Endodermal cell (in vitro differentiated cells): ENCODE results near the gene RNFT2. TPM values are rescaled to one million over a fixed set of nuclear protein-coding genes. Genes with fewer than 3 reads are reported as not detected.

Experiments used
- DNase-seq: peaks from one replicate; pipeline ENCODE4 v3.0.0-alpha.2; 2017
- H3K27ac ChIP-seq: 2 replicates; pipeline ENCODE4 v1.5.1; 2013; ENCODE audit warnings: mild to moderate bottlenecking, low read depth, low read length, moderate library complexity
- H3K27me3 ChIP-seq: 2 replicates; pipeline ENCODE4 v1.6.1; 2013; ENCODE audit warnings: mild to moderate bottlenecking, low read length, moderate library complexity; ENCODE audit not compliant: insufficient read depth, control insufficient read depth, poor library complexity, severe bottlenecking
- H3K36me3 ChIP-seq: 2 replicates; pipeline ENCODE4 v1.7.0; 2013; ENCODE audit warnings: mild to moderate bottlenecking, low read length, moderate library complexity; ENCODE audit not compliant: control insufficient read depth, insufficient read depth
- H3K4me1 ChIP-seq: one replicate; pipeline ENCODE4 v1.7.0; 2013; ENCODE audit warnings: low read length; ENCODE audit not compliant: control insufficient read depth, insufficient read depth
- H3K4me3 ChIP-seq: 2 replicates; pipeline ENCODE4 v1.5.1; 2013; ENCODE audit warnings: mild to moderate bottlenecking, low read length, moderate library complexity
- H3K9ac ChIP-seq: 2 replicates; pipeline ENCODE4 v1.6.1; 2013; ENCODE audit warnings: mild to moderate bottlenecking, low read length, moderate library complexity; ENCODE audit not compliant: poor library complexity, severe bottlenecking; ENCODE audit errors: extremely low read depth
- H3K9me3 ChIP-seq: 2 replicates; pipeline ENCODE4 v1.6.1; 2013; ENCODE audit warnings: mild to moderate bottlenecking, low read length, moderate library complexity; ENCODE audit not compliant: control insufficient read depth
- H3K27ac Mint-ChIP-seq: 2 replicates; pipeline ENCODE4 v1.8.0; 2020; ENCODE audit warnings: mixed read lengths
- H3K27me3 Mint-ChIP-seq: 2 replicates; pipeline ENCODE4 v1.8.0; 2021; ENCODE audit warnings: mild to moderate bottlenecking, mixed read lengths; ENCODE audit not compliant: insufficient read depth
- H3K36me3 Mint-ChIP-seq: 2 replicates; pipeline ENCODE4 v1.8.0; 2020; ENCODE audit warnings: low read depth, mixed read lengths
- H3K4me1 Mint-ChIP-seq: 2 replicates; pipeline ENCODE4 v1.8.0; 2020; ENCODE audit warnings: mixed read lengths
- H3K4me3 Mint-ChIP-seq: 2 replicates; pipeline ENCODE4 v1.8.0; 2020; ENCODE audit warnings: mild to moderate bottlenecking, moderate library complexity, mixed read lengths
- H3K9me3 Mint-ChIP-seq: 2 replicates; pipeline ENCODE4 v1.8.0; 2020; ENCODE audit warnings: mild to moderate bottlenecking, mixed read lengths
- WGBS, 2 experiments: methylation state at CpG; one replicate each; pipeline versions ENCODE4 v1.1.5 to v1.1.7; 2013; ENCODE audit warnings: missing lambda C conversion rate in 2 of 2, mixed read lengths in 1 of 2; ENCODE audit not compliant: insufficient coverage in 1 of 2, insufficient read length in 1 of 2; 5-methylcytosine and 5-hydroxymethylcytosine counted together
- total RNA-seq, 2 donors: library from RNA; stranded (reverse); fragmentation: NEBNext Ultra II Directional in 1 of 2; extraction: Animal tissue kit (Norgen Biotek cat#: 25700) in 1 of 2; gene quantifications; 2 replicates in 1 of 2; 3 replicates in 1 of 2; pipeline ENCODE4 v1.2.1, GENCODE V29; 2021
- TF ChIP-seq, protein P1 (sequence below): fragments of 200-600 bp; sonication (generic); conservative IDR thresholded peaks from 2 replicates; pipeline ENCODE4 v1.5.0; 2021; ENCODE audit warnings: antibody characterized with exemption, mild to moderate bottlenecking

The RNFT2 gene
- total RNA-seq, 2 donors from 2014 or later: 28.0 to 51.2 TPM

GRCh38 chr12:116849216-116849615 lies 111.1 kb downstream of the RNFT2 start:
- WGBS, 2 experiments: 97% methylated on average over 22 to 23 of the region's 23 CpGs
- TF ChIP-seq, protein P1, sequence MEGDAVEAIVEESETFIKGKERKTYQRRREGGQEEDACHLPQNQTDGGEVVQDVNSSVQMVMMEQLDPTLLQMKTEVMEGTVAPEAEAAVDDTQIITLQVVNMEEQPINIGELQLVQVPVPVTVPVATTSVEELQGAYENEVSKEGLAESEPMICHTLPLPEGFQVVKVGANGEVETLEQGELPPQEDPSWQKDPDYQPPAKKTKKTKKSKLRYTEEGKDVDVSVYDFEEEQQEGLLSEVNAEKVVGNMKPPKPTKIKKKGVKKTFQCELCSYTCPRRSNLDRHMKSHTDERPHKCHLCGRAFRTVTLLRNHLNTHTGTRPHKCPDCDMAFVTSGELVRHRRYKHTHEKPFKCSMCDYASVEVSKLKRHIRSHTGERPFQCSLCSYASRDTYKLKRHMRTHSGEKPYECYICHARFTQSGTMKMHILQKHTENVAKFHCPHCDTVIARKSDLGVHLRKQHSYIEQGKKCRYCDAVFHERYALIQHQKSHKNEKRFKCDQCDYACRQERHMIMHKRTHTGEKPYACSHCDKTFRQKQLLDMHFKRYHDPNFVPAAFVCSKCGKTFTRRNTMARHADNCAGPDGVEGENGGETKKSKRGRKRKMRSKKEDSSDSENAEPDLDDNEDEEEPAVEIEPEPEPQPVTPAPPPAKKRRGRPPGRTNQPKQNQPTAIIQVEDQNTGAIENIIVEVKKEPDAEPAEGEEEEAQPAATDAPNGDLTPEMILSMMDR: no peak
- H3K27me3 Mint-ChIP-seq: no peaks in the 10 kb centered on the region
- H3K27me3 ChIP-seq: no peaks in the 10 kb centered on the region
- H3K27ac ChIP-seq: no peak overlapping the region
- no peaks in the 10 kb centered on the region for H3K4me1 ChIP-seq
- peaks cover 11% of the 10 kb centered on the region for H3K36me3 Mint-ChIP-seq
- no peak overlapping the region for H3K27ac Mint-ChIP-seq
- H3K4me3 Mint-ChIP-seq: no peak overlapping the region
- no peaks in the 10 kb centered on the region for H3K4me1 Mint-ChIP-seq
- H3K4me3 ChIP-seq: no peak overlapping the region
- no peaks in the 10 kb centered on the region for H3K9me3 ChIP-seq
- no peaks in the 10 kb centered on the region for H3K36me3 ChIP-seq
- no peaks in the 10 kb centered on the region for H3K9me3 Mint-ChIP-seq
- H3K9ac ChIP-seq: no peak overlapping the region
- no peak for DNase-seq

DNA sequence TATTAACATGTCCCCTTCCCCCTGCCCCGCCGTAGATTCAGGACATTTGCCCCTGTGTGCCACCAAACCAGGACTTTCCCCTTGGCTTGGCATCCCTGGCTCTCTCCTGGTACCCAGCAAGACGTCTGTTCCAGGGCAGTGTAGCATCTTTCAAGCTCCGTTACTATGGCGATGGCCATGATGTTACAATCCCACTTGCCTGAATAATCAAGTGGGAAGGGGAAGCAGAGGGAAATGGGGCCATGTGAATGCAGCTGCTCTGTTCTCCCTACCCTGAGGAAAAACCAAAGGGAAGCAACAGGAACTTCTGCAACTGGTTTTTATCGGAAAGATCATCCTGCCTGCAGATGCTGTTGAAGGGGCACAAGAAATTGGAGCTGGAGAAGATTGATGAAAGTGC lies 114.2 kb downstream of the RNFT2 start:
- H3K27ac ChIP-seq: no peak overlapping the region
- no peaks in the 10 kb centered on the region for H3K36me3 ChIP-seq
- H3K4me3 ChIP-seq: no peak overlapping the region
- H3K9me3 Mint-ChIP-seq: no peaks in the 10 kb centered on the region
- H3K36me3 Mint-ChIP-seq: peaks cover 11% of the 10 kb centered on the region
- no peaks in the 10 kb centered on the region for H3K4me1 Mint-ChIP-seq
- H3K4me1 ChIP-seq: no peaks in the 10 kb centered on the region
- no peaks in the 10 kb centered on the region for H3K27me3 Mint-ChIP-seq
- H3K27me3 ChIP-seq: no peaks in the 10 kb centered on the region
- WGBS, 2 experiments: 92 to 95% methylated on average over 3 to 6 of the region's 6 CpGs
- TF ChIP-seq, protein P1: no peak
- DNase-seq: no peak
- H3K9ac ChIP-seq: no peak overlapping the region
- H3K4me3 Mint-ChIP-seq: no peak overlapping the region
- no peak overlapping the region for H3K27ac Mint-ChIP-seq
- H3K9me3 ChIP-seq: no peaks in the 10 kb centered on the region

- 88 to 93% methylated on average over 3 to 5 of the region's 5 CpGs for WGBS, 2 experiments
- Histone ChIP-seq H3K27me3 (no peaks in the 10 kb centered on the region), H3K4me1 (no peaks in the 10 kb centered on the region), H3K4me3 (no peak overlapping the region), H3K27ac (no peak overlapping the region), H3K36me3 (no peaks in the 10 kb centered on the region), H3K9ac (no peak overlapping the region), H3K9me3 (no peaks in the 10 kb centered on the region)
- H3K4me1 Mint-ChIP-seq: no peaks in the 10 kb centered on the region
- no peak overlapping the region for H3K27ac Mint-ChIP-seq
- TF ChIP-seq, protein P1: no peak
- H3K27me3 Mint-ChIP-seq: no peaks in the 10 kb centered on the region
- H3K4me3 Mint-ChIP-seq: no peak overlapping the region
- H3K36me3 Mint-ChIP-seq: peaks cover 4% of the 10 kb centered on the region
- DNase-seq: no peak
- H3K9me3 Mint-ChIP-seq: no peaks in the 10 kb centered on the region
Observed at GRCh38 chr12:116853507-116853906, 115.4 kb downstream of the RNFT2 start.
